GM12874 (cell line): ENCODE measurements around the gene PTER.
A peak's percentile ranks its signal among the peaks of the same experiment; 100 is the strongest.

ENCODE experiments used
- CTCF ChIP-seq: IDR thresholded peaks from 2 replicates; pipeline ENCODE4 v1.5.1; 2011; ENCODE audit warnings: low read depth, mild to moderate bottlenecking, control low read depth, low read length, moderate library complexity; ENCODE audit not compliant: insufficient read depth

PTER gene

GRCh38 chr10:16544591-16544990 lies 107.8 kb downstream of the PTER start:
- no peak for TF ChIP-seq CTCF

- TF ChIP-seq CTCF, result peak; percentile 67
These were observed 108.4 kb downstream of the PTER start for GRCh38 chr10:16545116-16545736.

- no peak for TF ChIP-seq CTCF
These were observed 111.2 kb downstream of the PTER start for GRCh38 chr10:16547973-16548372.

GRCh38 chr10:16559236-16559773 lies 122.5 kb downstream of the PTER start:
- TF ChIP-seq CTCF, result no peak

GRCh38 chr10:16562891-16563290 lies 126.1 kb downstream of the PTER start:
- TF ChIP-seq CTCF, result no peak
